ENCODE measurements around the gene LYZ.

LYZ gene

DNA sequence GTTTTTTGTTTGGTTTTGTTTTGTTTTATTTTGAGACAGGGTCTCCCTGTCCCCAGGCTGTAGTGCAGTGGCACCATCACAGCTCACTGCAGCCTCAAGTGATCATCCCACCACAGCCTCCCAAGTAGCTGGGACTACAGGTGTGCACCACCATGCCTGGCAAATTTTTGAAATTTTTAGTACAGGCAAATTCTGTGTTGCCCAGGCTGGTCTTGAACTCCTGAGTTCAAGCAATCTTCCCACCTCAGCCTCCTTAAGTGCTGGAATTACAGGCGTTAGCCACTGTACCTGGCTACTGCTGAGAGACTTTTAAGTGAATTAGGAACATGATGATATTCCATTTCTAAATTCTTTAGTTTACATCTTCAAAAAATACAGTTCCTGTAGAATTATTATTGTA, 2.6 kb downstream of the LYZ start:
- Mint-ChIP-seq H3K4me1 (ENCODE audit: low read depth) (peaks cover 3% of the 10 kb centered on the region), H3K4me3 (no peak overlapping the region), H3K27me3 (ENCODE audit: low read depth) (peaks cover 20% of the 10 kb centered on the region), H3K27ac (no peak overlapping the region), H3K9me3 (no peaks in the 10 kb centered on the region), H3K36me3 (ENCODE audit: low read depth) (no peaks in the 10 kb centered on the region)

- no peak overlapping the region for H3K27ac Mint-ChIP-seq
- no peaks in the 10 kb centered on the region for H3K9me3 Mint-ChIP-seq
- H3K4me3 Mint-ChIP-seq, result no peak overlapping the region
- peaks cover 3% of the 10 kb centered on the region for H3K4me1 Mint-ChIP-seq (ENCODE audit: low read depth)
- peaks cover 20% of the 10 kb centered on the region for H3K27me3 Mint-ChIP-seq (ENCODE audit: low read depth)
- no peaks in the 10 kb centered on the region for H3K36me3 Mint-ChIP-seq (ENCODE audit: low read depth)
These were observed 3.5 kb downstream of the LYZ start for GRCh38 chr12:69351462-69352236.

GRCh38 chr12:69352904-69353303, 4.7 kb downstream of the LYZ start:
- peaks cover 6% of the 10 kb centered on the region for H3K4me1 Mint-ChIP-seq (ENCODE audit: low read depth)

DNA sequence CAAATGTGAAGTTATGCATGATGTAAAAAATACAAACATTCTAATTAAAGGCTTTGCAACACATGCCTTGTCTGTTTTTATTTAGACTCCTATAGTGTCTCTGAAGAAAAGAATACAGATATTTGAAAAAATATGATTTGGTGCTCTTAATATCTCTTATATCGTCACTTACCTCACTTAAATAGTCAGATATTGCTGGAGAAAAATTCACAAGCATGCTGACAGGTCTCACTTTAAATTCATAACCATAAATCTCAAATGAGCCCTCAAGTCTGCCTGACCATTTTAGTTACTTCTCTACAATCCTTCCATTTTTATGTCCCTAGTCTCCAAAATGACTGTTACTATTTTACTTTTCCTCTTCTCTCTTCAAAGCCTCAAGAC, 6.0 kb downstream of the LYZ start:
- peaks cover 10% of the 10 kb centered on the region for H3K4me1 Mint-ChIP-seq (ENCODE audit: low read depth)
- no peaks in the 10 kb centered on the region for H3K36me3 Mint-ChIP-seq (ENCODE audit: low read depth)
- peaks cover 17% of the 10 kb centered on the region for H3K27me3 Mint-ChIP-seq (ENCODE audit: low read depth)
- no peaks in the 10 kb centered on the region for H3K9me3 Mint-ChIP-seq
- H3K27ac Mint-ChIP-seq, result no peak overlapping the region
- no peak overlapping the region for H3K4me3 Mint-ChIP-seq

More at GRCh38 chr12:69352904-69353303, 4.7 kb downstream of the LYZ start:
- Mint-ChIP-seq H3K4me3 (no peak overlapping the region), H3K36me3 (ENCODE audit: low read depth) (no peaks in the 10 kb centered on the region), H3K27me3 (ENCODE audit: low read depth) (peaks cover 20% of the 10 kb centered on the region), H3K27ac (no peak overlapping the region), H3K9me3 (no peaks in the 10 kb centered on the region)

DNA sequence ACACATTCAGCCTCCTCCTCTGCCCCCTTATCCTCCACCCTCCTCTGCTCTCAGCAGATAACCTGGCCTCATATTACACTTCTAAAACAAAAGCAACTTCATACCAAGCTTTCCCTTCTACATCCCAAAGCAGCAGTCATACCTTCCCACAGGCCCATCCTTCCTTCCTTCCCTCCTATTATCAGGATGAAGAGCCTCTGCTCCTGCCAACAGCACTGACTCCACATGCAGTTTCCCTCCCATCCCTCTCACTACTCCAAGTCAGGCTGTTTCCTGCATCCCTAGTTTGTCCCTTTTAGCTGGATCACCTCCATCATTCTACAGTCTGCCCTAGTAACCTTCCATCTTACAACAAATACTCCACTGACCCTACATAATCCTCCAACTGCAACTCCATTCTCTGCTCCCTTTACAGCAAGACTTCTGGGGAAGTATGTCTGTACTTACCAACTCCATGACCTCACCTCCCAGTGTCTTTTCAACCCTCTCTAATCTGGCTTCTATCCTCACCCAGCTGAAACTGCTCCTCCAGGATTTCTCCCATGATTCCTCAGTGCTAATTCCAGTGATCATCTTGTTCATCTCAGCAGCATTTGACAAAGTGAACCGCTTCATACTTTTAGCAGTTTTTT, 6.5 kb downstream of the LYZ start:
- no peak overlapping the region for H3K27ac Mint-ChIP-seq
- no peaks in the 10 kb centered on the region for H3K36me3 Mint-ChIP-seq (ENCODE audit: low read depth)
- H3K9me3 Mint-ChIP-seq, result no peaks in the 10 kb centered on the region
- H3K4me1 Mint-ChIP-seq (ENCODE audit: low read depth), result peaks cover 14% of the 10 kb centered on the region
- peaks cover 14% of the 10 kb centered on the region for H3K27me3 Mint-ChIP-seq (ENCODE audit: low read depth)
- no peak overlapping the region for H3K4me3 Mint-ChIP-seq

- Mint-ChIP-seq H3K27ac (no peak overlapping the region), H3K4me1 (ENCODE audit: low read depth) (peaks cover 19% of the 10 kb centered on the region), H3K36me3 (ENCODE audit: low read depth) (peaks cover 4% of the 10 kb centered on the region), H3K4me3 (no peak overlapping the region), H3K9me3 (no peaks in the 10 kb centered on the region), H3K27me3 (ENCODE audit: low read depth) (peaks cover 13% of the 10 kb centered on the region)
These were observed 7.3 kb downstream of the LYZ start for GRCh38 chr12:69355363-69356028.

- Mint-ChIP-seq H3K36me3 (ENCODE audit: low read depth) (peaks cover 12% of the 10 kb centered on the region), H3K4me1 (ENCODE audit: low read depth) (peaks cover 26% of the 10 kb centered on the region), H3K27me3 (ENCODE audit: low read depth) (peaks cover 4% of the 10 kb centered on the region), H3K9me3 (no peaks in the 10 kb centered on the region), H3K4me3 (peak within 1 kb of the TSS; percentile 93), H3K27ac (peak within 1 kb of the TSS; percentile 91)
These were observed 11.6 kb downstream of the LYZ start, which contains the start of gene YEATS4 for GRCh38 chr12:69359531-69360347. YEATS4 (plus strand) TSS chr12:69359743; CDS start chr12:69359973, 230 bp downstream.

DNA sequence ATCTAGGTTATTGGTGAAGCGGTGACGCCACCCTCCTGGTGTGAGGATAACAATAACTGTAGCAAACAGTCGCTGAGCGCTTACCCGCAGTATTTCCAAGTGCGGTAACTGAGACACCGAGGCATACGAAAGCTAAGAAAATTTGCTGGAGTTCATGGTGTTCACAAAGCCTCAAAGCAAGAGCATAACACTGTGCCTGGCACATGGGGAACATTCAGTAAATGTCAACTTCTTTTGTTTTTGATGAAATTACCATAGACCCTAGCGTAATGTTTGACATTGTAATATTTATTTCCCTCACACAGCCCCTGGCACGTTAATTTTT, 12.1 kb downstream of the LYZ start:
- no peaks in the 10 kb centered on the region for H3K9me3 Mint-ChIP-seq
- H3K4me3 Mint-ChIP-seq, result peak overlapping the region; percentile 93
- peak overlapping the region; percentile 91 for H3K27ac Mint-ChIP-seq
- H3K36me3 Mint-ChIP-seq (ENCODE audit: low read depth), result peaks cover 12% of the 10 kb centered on the region
- no peaks in the 10 kb centered on the region for H3K27me3 Mint-ChIP-seq (ENCODE audit: low read depth)
- peaks cover 26% of the 10 kb centered on the region for H3K4me1 Mint-ChIP-seq (ENCODE audit: low read depth)

DNA sequence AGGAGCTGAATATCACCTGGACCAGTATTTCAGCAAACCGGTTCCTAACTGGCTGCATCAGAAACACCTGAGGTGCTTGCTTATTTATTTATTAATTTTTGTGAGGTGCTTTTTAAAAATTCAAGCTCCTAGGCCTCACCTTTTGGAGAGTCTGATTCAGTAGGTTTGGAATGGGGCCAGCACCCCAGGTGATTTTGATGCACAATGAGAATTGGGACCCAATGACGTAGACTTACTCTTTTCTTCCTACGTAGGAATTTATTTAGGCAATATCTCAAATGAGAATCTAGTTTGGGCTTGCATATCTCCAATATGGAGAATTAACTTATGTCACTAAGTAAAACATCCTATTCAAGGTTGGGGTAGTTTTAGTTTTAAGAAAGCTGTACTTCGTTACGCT, 18.6 kb downstream of the LYZ start:
- peaks cover 27% of the 10 kb centered on the region for H3K4me1 Mint-ChIP-seq (ENCODE audit: low read depth)
- no peak overlapping the region for H3K4me3 Mint-ChIP-seq
- H3K36me3 Mint-ChIP-seq (ENCODE audit: low read depth), result peaks cover 27% of the 10 kb centered on the region
- H3K9me3 Mint-ChIP-seq, result no peaks in the 10 kb centered on the region
- H3K27me3 Mint-ChIP-seq (ENCODE audit: low read depth), result no peaks in the 10 kb centered on the region
- no peak overlapping the region for H3K27ac Mint-ChIP-seq

- Mint-ChIP-seq H3K27me3 (ENCODE audit: low read depth) (no peaks in the 10 kb centered on the region), H3K27ac (no peak overlapping the region)
These were observed 20.0 kb downstream of the LYZ start for GRCh38 chr12:69368171-69368570.

DNA sequence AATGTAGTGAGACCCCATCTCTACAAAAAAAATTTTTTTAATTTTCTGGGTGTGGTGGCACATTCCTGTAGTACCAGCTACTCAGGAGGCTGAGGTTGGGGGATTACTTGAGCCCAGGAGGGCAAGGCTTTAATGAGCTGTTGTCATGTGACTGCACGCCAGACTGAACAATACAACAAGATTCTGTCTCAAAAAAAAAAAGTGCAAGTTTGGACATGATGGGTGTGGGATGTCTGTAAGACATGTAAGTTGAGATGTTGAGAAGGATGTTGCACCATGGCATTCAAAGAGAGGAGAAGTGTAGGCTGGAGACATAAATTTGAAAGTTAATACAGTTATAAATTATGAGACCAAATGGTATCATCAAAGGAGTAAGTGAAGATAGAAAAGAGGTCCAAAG, 34.9 kb downstream of the LYZ start:
- H3K27me3 Mint-ChIP-seq (ENCODE audit: low read depth), result no peaks in the 10 kb centered on the region
- H3K4me3 Mint-ChIP-seq, result no peak overlapping the region
- no peaks in the 10 kb centered on the region for H3K9me3 Mint-ChIP-seq
- H3K4me1 Mint-ChIP-seq (ENCODE audit: low read depth), result no peaks in the 10 kb centered on the region
- no peak overlapping the region for H3K27ac Mint-ChIP-seq
- H3K36me3 Mint-ChIP-seq (ENCODE audit: low read depth), result peaks cover 28% of the 10 kb centered on the region

More at GRCh38 chr12:69368171-69368570, 20.0 kb downstream of the LYZ start:
- no peak overlapping the region for H3K4me3 Mint-ChIP-seq
- peaks cover 37% of the 10 kb centered on the region for H3K36me3 Mint-ChIP-seq (ENCODE audit: low read depth)
- H3K4me1 Mint-ChIP-seq (ENCODE audit: low read depth), result peaks cover 24% of the 10 kb centered on the region
- peaks cover 4% of the 10 kb centered on the region for H3K9me3 Mint-ChIP-seq

GRCh38 chr12:69385038-69385437, 36.9 kb downstream of the LYZ start:
- Mint-ChIP-seq H3K27me3 (ENCODE audit: low read depth) (no peaks in the 10 kb centered on the region), H3K9me3 (no peaks in the 10 kb centered on the region), H3K27ac (no peak overlapping the region), H3K36me3 (ENCODE audit: low read depth) (peaks cover 20% of the 10 kb centered on the region), H3K4me1 (ENCODE audit: low read depth) (no peaks in the 10 kb centered on the region), H3K4me3 (no peak overlapping the region)

GRCh38 chr12:69386921-69387320, 38.7 kb downstream of the LYZ start:
- no peak overlapping the region for H3K27ac Mint-ChIP-seq
- no peak overlapping the region for H3K4me3 Mint-ChIP-seq
- H3K27me3 Mint-ChIP-seq (ENCODE audit: low read depth), result no peaks in the 10 kb centered on the region
- peaks cover 30% of the 10 kb centered on the region for H3K36me3 Mint-ChIP-seq (ENCODE audit: low read depth)
- no peaks in the 10 kb centered on the region for H3K4me1 Mint-ChIP-seq (ENCODE audit: low read depth)
- H3K9me3 Mint-ChIP-seq, result no peaks in the 10 kb centered on the region

DNA sequence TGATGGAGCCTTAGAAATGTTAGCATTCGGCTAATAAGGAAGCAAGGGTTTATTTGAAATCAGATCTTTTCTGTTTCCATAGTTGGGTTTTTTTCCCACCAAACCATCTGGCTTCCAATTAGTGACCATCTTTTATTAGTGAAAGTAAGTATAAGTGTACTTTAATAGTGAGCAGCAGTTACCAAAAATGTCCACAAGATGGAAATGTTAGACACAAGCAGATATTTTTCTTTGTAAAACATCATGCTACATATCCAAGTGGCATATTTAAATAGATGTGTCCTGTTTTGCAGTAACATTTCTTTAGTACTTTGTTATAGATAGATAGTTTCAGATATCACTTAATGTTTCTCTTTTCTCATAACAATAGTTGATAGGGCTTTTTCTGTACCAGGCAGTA, 40.2 kb downstream of the LYZ start:
- Mint-ChIP-seq H3K9me3 (no peaks in the 10 kb centered on the region), H3K27ac (no peak overlapping the region), H3K4me3 (no peak overlapping the region), H3K4me1 (ENCODE audit: low read depth) (no peaks in the 10 kb centered on the region), H3K36me3 (ENCODE audit: low read depth) (peaks cover 30% of the 10 kb centered on the region), H3K27me3 (ENCODE audit: low read depth) (no peaks in the 10 kb centered on the region)

All from T-helper 1 cell treated with Interleukin-12 subunit alpha and Interleukin-12 subunit beta and Interleukin-4 antibody, amounts not matched to agents 30 μg/mL and 1 μg/mL, for 36 hours (primary cell).